Stimulated activated effector memory CD8-positive, alpha-beta T cell treated with anti-CD3 and anti-CD28 coated beads, Interleukin-12 subunit alpha, Interleukin-12 subunit beta, amount 100 ng/mL, for 72 hours (primary cell): ENCODE measurements around the gene CRTC1.

Source experiments
- ATAC-seq: fragments of 150-1000 bp; cut with Tn5 transposase; 2 replicates; pipeline ENCODE4 v1.10.0; 2021
- DNase-seq, 2 donors: peaks; one replicate each; pipeline ENCODE4 v3.0.0; 2021 to 2022; ENCODE audit warnings: low spot score in 2 of 2
- H3K27ac Mint-ChIP-seq: one replicate; pipeline ENCODE4 v1.8.0; 2022; ENCODE audit warnings: mild to moderate bottlenecking, mixed read lengths
- H3K36me3 Mint-ChIP-seq: one replicate; pipeline ENCODE4 v1.8.0; 2022; ENCODE audit warnings: mild to moderate bottlenecking, mixed read lengths
- H3K4me1 Mint-ChIP-seq: one replicate; pipeline ENCODE4 v1.8.0; 2022; ENCODE audit warnings: mixed read lengths
- H3K4me3 Mint-ChIP-seq: one replicate; pipeline ENCODE4 v1.8.0; 2022; ENCODE audit warnings: mild to moderate bottlenecking, mixed read lengths
- H3K9me3 Mint-ChIP-seq: one replicate; pipeline ENCODE4 v1.8.0; 2022; ENCODE audit warnings: mixed read lengths

The CRTC1 gene

DNA sequence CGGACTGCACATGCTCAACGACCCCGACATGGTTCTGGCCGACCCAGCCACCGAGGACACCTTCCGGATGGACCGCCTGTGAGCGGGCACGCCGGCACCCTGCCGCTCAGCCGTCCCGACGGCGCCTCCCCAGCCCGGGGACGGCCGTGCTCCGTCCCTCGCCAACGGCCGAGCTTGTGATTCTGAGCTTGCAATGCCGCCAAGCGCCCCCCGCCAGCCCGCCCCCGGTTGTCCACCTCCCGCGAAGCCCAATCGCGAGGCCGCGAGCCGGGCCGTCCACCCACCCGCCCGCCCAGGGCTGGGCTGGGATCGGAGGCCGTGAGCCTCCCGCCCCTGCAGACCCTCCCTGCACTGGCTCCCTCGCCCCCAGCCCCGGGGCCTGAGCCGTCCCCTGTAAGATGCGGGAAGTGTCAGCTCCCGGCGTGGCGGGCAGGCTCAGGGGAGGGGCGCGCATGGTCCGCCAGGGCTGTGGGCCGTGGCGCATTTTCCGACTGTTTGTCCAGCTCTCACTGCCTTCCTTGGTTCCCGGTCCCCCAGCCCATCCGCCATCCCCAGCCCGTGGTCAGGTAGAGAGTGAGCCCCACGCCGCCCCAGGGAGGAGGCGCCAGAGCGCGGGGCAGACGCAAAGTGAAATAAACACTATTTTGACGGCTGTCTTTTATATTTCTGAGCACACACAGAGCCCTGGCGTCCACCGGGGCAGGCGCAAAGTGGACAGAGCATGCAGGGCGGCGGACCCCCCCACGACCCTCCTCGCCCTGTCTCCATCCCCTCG is 94.0 kb downstream of the CRTC1 start:
- no peak overlapping the region for H3K27ac Mint-ChIP-seq
- no peaks in the 10 kb centered on the region for H3K9me3 Mint-ChIP-seq
- DNase-seq (no peak), ATAC-seq (no peak)
- no peak overlapping the region for H3K4me3 Mint-ChIP-seq
- H3K36me3 Mint-ChIP-seq, result no peaks in the 10 kb centered on the region
- no peaks in the 10 kb centered on the region for H3K4me1 Mint-ChIP-seq

- no peak for DNase-seq
- no peak for ATAC-seq
Measured at GRCh38 chr19:18778076-18778389, 94.6 kb downstream of the CRTC1 start.

GRCh38 chr19:18778826-18779495 is 95.5 kb downstream of the CRTC1 start:
- H3K4me1 Mint-ChIP-seq, result no peaks in the 10 kb centered on the region
- no peak overlapping the region for H3K4me3 Mint-ChIP-seq
- no peak for DNase-seq
- no peak overlapping the region for H3K27ac Mint-ChIP-seq
- H3K9me3 Mint-ChIP-seq, result no peaks in the 10 kb centered on the region
- ATAC-seq, result no peak
- H3K36me3 Mint-ChIP-seq, result no peaks in the 10 kb centered on the region

More at GRCh38 chr19:18778076-18778389, 94.6 kb downstream of the CRTC1 start:
- Mint-ChIP-seq H3K9me3 (no peaks in the 10 kb centered on the region), H3K27ac (no peak overlapping the region), H3K4me3 (no peak overlapping the region), H3K4me1 (no peaks in the 10 kb centered on the region), H3K36me3 (no peaks in the 10 kb centered on the region)

GRCh38 chr19:18780081-18780480 is 96.6 kb downstream of the CRTC1 start:
- ATAC-seq (no peak), DNase-seq (no peak)
- Mint-ChIP-seq H3K9me3 (no peaks in the 10 kb centered on the region), H3K27ac (no peak overlapping the region), H3K4me3 (no peak overlapping the region), H3K36me3 (no peaks in the 10 kb centered on the region), H3K4me1 (peaks cover 8% of the 10 kb centered on the region)

- H3K27ac Mint-ChIP-seq, result no peak overlapping the region
Measured at GRCh38 chr19:18780631-18781030, 97.2 kb downstream of the CRTC1 start.

GRCh38 chr19:18781047-18781600 is 97.6 kb downstream of the CRTC1 start:
- DNase-seq, result no peak
- Mint-ChIP-seq H3K4me1 (peaks cover 19% of the 10 kb centered on the region), H3K9me3 (no peaks in the 10 kb centered on the region), H3K4me3 (no peak overlapping the region), H3K36me3 (no peaks in the 10 kb centered on the region), H3K27ac (no peak overlapping the region)
- no peak for ATAC-seq

More at GRCh38 chr19:18780631-18781030, 97.2 kb downstream of the CRTC1 start:
- DNase-seq, result no peak
- H3K4me1 Mint-ChIP-seq, result peaks cover 14% of the 10 kb centered on the region
- no peaks in the 10 kb centered on the region for H3K36me3 Mint-ChIP-seq
- ATAC-seq, result no peak
- no peaks in the 10 kb centered on the region for H3K9me3 Mint-ChIP-seq
- no peak overlapping the region for H3K4me3 Mint-ChIP-seq

DNA sequence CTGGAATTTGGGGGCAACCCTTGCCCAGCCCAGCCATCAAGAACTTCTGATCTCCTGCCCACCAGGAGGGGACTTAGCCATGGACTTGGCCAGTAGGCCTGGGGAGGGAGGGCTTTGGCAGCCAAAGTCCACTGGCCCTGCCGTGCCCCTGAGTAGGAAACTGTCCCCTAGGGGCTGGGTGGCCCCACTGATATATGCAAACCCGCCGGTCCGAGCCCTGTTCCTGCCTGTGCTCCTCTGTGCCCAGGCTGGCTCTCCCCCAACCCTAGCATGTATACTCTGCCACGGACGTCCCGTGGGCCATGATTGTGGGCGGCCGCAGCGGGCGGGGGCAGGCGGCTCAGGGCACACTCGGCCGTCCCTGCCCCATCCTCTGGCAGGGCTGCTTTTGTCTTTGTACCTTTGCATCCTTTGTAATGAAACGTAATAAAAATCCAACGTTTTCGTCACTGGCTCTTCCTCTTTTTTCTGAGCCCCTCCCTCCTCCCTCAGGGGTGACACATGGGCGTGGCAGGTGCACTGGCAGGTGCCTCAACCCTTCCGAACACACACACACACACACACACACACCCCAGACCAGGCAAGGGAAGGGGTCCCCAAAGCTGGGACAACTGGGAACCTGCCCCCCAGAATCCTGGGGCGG is 98.5 kb downstream of the CRTC1 start:
- Mint-ChIP-seq H3K27ac (no peak overlapping the region), H3K4me1 (peaks cover 23% of the 10 kb centered on the region), H3K36me3 (no peaks in the 10 kb centered on the region), H3K9me3 (no peaks in the 10 kb centered on the region), H3K4me3 (no peak overlapping the region)
- DNase-seq (no peak), ATAC-seq (no peak)

- Mint-ChIP-seq H3K36me3 (no peaks in the 10 kb centered on the region), H3K27ac (no peak overlapping the region), H3K4me3 (no peak overlapping the region), H3K4me1 (peaks cover 28% of the 10 kb centered on the region), H3K9me3 (no peaks in the 10 kb centered on the region)
- DNase-seq (no peak), ATAC-seq (no peak)
Measured at GRCh38 chr19:18782559-18783225, 99.2 kb downstream of the CRTC1 start.

DNA sequence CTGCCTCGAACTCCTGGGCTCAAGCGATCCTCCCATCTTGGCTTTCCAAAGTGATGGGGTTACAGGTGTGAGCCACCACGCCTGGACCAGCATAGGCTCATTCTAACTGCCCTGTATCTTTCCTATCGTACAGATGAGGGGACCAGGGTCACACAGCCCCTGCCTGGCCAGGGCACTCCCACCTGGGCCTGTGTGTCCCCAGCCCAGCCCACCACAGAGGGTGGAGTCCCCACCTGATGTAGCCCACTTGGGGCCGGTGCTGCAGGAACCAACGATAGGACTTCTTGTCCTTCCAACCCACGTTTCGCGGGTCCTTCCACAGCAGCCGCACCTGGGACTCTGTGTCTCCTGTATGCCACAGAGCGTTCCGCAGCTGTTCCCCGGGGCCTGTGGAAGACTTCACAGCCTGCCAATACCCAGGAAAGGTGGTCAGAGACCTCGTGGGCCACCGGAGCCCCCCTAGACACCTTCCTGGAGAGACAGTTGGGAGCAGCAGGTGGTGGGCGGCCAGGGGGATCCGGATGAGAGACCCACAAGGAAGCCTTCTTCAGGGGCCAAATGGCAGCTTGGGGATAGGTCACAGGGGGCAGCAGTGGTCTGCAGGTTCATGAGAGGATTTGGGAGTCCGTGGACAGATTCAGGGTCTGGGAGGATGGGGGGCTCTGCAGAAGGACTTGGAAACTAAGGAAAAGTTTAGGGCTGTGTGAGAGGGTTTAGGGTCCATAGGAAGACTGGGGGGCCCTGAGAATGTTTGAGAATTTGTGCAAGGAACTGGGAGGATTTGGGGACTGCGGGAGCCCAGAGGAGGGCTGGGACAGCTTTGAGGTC is 100.7 kb downstream of the CRTC1 start:
- Mint-ChIP-seq H3K4me3 (no peak overlapping the region), H3K4me1 (peaks cover 36% of the 10 kb centered on the region), H3K27ac (no peak overlapping the region), H3K9me3 (no peaks in the 10 kb centered on the region), H3K36me3 (no peaks in the 10 kb centered on the region)
- no peak for DNase-seq
- ATAC-seq, result no peak

GRCh38 chr19:18784786-18785120 is 101.3 kb downstream of the CRTC1 start:
- Mint-ChIP-seq H3K27ac (no peak overlapping the region), H3K4me3 (no peak overlapping the region), H3K36me3 (no peaks in the 10 kb centered on the region), H3K4me1 (peaks cover 41% of the 10 kb centered on the region), H3K9me3 (no peaks in the 10 kb centered on the region)
- no peak for DNase-seq
- no peak for ATAC-seq

- Mint-ChIP-seq H3K27ac (no peak overlapping the region), H3K4me3 (peak overlapping the region; percentile 47), H3K4me1 (peaks cover 47% of the 10 kb centered on the region), H3K9me3 (no peaks in the 10 kb centered on the region), H3K36me3 (peaks cover 4% of the 10 kb centered on the region)
- peak; percentile 47 to 71 for DNase-seq
- peak; percentile 71 for ATAC-seq
Measured at GRCh38 chr19:18785179-18786124, 102.0 kb downstream of the CRTC1 start.

- Mint-ChIP-seq H3K4me1 (peaks cover 54% of the 10 kb centered on the region), H3K4me3 (peak overlapping the region; percentile 58), H3K27ac (no peak overlapping the region), H3K36me3 (peaks cover 6% of the 10 kb centered on the region), H3K9me3 (no peaks in the 10 kb centered on the region)
- DNase-seq (no peak), ATAC-seq (no peak)
Measured at GRCh38 chr19:18788529-18789421, 105.3 kb downstream of the CRTC1 start.

DNA sequence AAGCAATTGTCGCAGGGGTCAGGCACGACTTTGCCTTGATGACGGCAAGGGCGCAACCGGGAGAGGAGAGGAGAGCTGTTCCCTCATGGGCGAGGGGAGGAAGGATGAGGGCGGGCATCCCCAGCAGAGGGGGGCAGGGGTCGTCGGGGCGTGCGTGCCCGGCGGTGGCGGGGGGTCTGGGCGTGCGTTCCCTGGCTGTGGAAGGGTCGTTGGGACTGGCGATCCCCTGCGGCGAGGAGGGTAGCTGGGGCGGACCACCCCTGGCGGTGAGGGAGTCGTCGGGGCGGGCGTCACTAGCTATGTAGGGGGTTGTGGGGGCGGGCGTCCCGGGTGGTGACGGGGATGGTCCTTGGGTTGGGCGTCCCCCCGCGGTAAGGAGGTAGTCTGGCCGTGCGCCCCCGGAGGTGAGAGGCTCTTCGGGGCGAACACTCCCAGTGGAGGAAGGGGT is 106.0 kb downstream of the CRTC1 start:
- peaks cover 50% of the 10 kb centered on the region for H3K4me1 Mint-ChIP-seq
- H3K36me3 Mint-ChIP-seq, result peaks cover 6% of the 10 kb centered on the region

More for the DNA sequence above, 106.0 kb downstream of the CRTC1 start:
- Mint-ChIP-seq H3K4me3 (peak overlapping the region; percentile 58), H3K27ac (no peak overlapping the region), H3K9me3 (no peaks in the 10 kb centered on the region)
- ATAC-seq (no peak), DNase-seq (no peak)
